ENCODE measurements around the gene NTNG1. TPM values are rescaled to one million over a fixed set of nuclear protein-coding genes. Genes with fewer than 3 reads are reported as not detected.

The NTNG1 gene
- total RNA-seq, 1 donor from 2014 or later = 9.6 TPM

GRCh38 chr1:107262467-107263286, 121.8 kb downstream of the NTNG1 start:
- H3K27ac ChIP-seq = no peak overlapping the region
- no peaks in the 10 kb centered on the region for H3K4me1 ChIP-seq
- TF ChIP-seq CTCF (IDR thresholded peaks at IDR 0.05) = no peak
- no peaks in the 10 kb centered on the region for H3K36me3 ChIP-seq
- H3K27me3 ChIP-seq (ENCODE audit: low read depth) = no peaks in the 10 kb centered on the region
- no peak for DNase-seq
- no peak overlapping the region for H3K4me3 ChIP-seq
- ATAC-seq = no peak
- intact Hi-C loops (cut with DNase I) = no loop called here
- no peaks in the 10 kb centered on the region for H3K9me3 ChIP-seq

- Histone ChIP-seq H3K9me3 (no peaks in the 10 kb centered on the region), H3K27me3 (ENCODE audit: low read depth) (no peaks in the 10 kb centered on the region), H3K4me1 (no peaks in the 10 kb centered on the region), H3K36me3 (no peaks in the 10 kb centered on the region), H3K27ac (no peak overlapping the region), H3K4me3 (no peak overlapping the region)
- no peak for TF ChIP-seq CTCF (IDR thresholded peaks at IDR 0.05)
- no peak for ATAC-seq
- intact Hi-C loops (cut with DNase I) = no loop called here
- no peak for DNase-seq
Observed at GRCh38 chr1:107263291-107263915, 122.6 kb downstream of the NTNG1 start.

GRCh38 chr1:107264007-107264406, 123.2 kb downstream of the NTNG1 start:
- Histone ChIP-seq H3K27me3 (ENCODE audit: low read depth) (no peaks in the 10 kb centered on the region), H3K4me1 (no peaks in the 10 kb centered on the region), H3K27ac (no peak overlapping the region), H3K4me3 (no peak overlapping the region), H3K9me3 (no peaks in the 10 kb centered on the region), H3K36me3 (no peaks in the 10 kb centered on the region)
- DNase-seq (no peak), ATAC-seq (no peak)
- intact Hi-C loops (cut with DNase I) = no loop called here
- no peak for TF ChIP-seq CTCF (IDR thresholded peaks at IDR 0.05)

- no peaks in the 10 kb centered on the region for H3K36me3 ChIP-seq
- H3K4me3 ChIP-seq = no peak overlapping the region
- intact Hi-C loops (cut with DNase I) = no loop called here
- no peaks in the 10 kb centered on the region for H3K4me1 ChIP-seq
- TF ChIP-seq CTCF (IDR thresholded peaks at IDR 0.05) = no peak
- H3K9me3 ChIP-seq = no peaks in the 10 kb centered on the region
- no peak for ATAC-seq
- no peak for DNase-seq
- no peak overlapping the region for H3K27ac ChIP-seq
- no peaks in the 10 kb centered on the region for H3K27me3 ChIP-seq (ENCODE audit: low read depth)
Observed at GRCh38 chr1:107264561-107264960, 123.7 kb downstream of the NTNG1 start.

GRCh38 chr1:107267489-107267888, 126.7 kb downstream of the NTNG1 start:
- H3K27ac ChIP-seq = no peak overlapping the region
- no peaks in the 10 kb centered on the region for H3K27me3 ChIP-seq (ENCODE audit: low read depth)
- H3K4me1 ChIP-seq = no peaks in the 10 kb centered on the region
- no peak for TF ChIP-seq CTCF (IDR thresholded peaks at IDR 0.05)
- DNase-seq = no peak
- no peak for ATAC-seq
- H3K4me3 ChIP-seq = no peak overlapping the region
- H3K9me3 ChIP-seq = no peaks in the 10 kb centered on the region
- intact Hi-C loops (cut with DNase I) = no loop called here
- no peaks in the 10 kb centered on the region for H3K36me3 ChIP-seq
